Chondrocyte (in vitro differentiated cells): ENCODE measurements around the gene SEMA4D. TPM values are rescaled to one million over a fixed set of nuclear protein-coding genes. Genes with fewer than 3 reads are reported as not detected.

ENCODE experiments used
- DNase-seq: peaks from one replicate; pipeline ENCODE4 v3.0.0; 2021; ENCODE audit warnings: mixed read lengths, low spot score
- H3K27ac Mint-ChIP-seq: one replicate; pipeline ENCODE4 v1.8.0; 2021; ENCODE audit warnings: mild to moderate bottlenecking, moderate library complexity, mixed read lengths; ENCODE audit not compliant: unreplicated experiment
- H3K27me3 Mint-ChIP-seq: 2 replicates; pipeline ENCODE4 v1.8.0; 2021; ENCODE audit warnings: low read depth, mixed read lengths
- H3K36me3 Mint-ChIP-seq: 2 replicates; pipeline ENCODE4 v1.8.0; 2021; ENCODE audit warnings: low read depth, mixed read lengths
- H3K4me1 Mint-ChIP-seq: 2 replicates; pipeline ENCODE4 v1.8.0; 2021; ENCODE audit warnings: low read depth, mild to moderate bottlenecking, mixed read lengths
- H3K4me3 Mint-ChIP-seq: one replicate; pipeline ENCODE4 v1.8.0; 2021; ENCODE audit warnings: mild to moderate bottlenecking, moderate library complexity, mixed read lengths; ENCODE audit not compliant: unreplicated experiment
- H3K9me3 Mint-ChIP-seq: 2 replicates; pipeline ENCODE4 v1.8.0; 2021; ENCODE audit warnings: low read depth, mixed read lengths
- total RNA-seq: library from RNA; stranded (reverse); gene quantifications from 3 replicates; pipeline ENCODE4 v1.2.1, GENCODE V29; 2021
- TF ChIP-seq, protein P1 (sequence below): fragments of 200-600 bp; sonication (generic); IDR thresholded peaks from 2 replicates; pipeline ENCODE4 v1.5.0; 2021; ENCODE audit warnings: antibody characterized with exemption, mild to moderate bottlenecking, moderate library complexity

Gene SEMA4D
- total RNA-seq, 1 donor from 2014 or later, result 3.8 TPM

DNA sequence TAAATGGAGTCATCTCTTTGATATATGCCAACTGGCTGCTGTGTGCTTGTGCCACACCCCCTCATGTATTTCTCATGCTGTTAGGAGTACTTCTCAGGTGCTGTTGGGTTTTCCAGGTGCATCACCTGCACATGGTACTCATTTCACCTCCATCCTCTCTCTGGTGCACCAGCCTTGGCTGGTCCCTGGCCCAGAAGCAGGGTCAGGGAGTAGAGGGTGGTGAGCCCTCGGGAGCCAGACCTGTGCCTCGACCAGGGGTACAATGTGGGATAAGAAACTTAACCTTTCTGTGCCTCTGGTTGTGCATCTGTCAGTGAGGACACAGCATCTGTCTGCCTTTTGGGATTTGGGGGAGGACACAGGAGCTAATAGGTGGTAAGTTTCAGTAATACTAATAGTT is 141.1 kb downstream of the SEMA4D start:
- Mint-ChIP-seq H3K36me3 (peaks cover 50% of the 10 kb centered on the region), H3K27me3 (no peaks in the 10 kb centered on the region), H3K27ac (no peak overlapping the region), H3K9me3 (no peaks in the 10 kb centered on the region), H3K4me1 (no peaks in the 10 kb centered on the region), H3K4me3 (no peak overlapping the region)
- DNase-seq, result no peak
- TF ChIP-seq, protein P1, sequence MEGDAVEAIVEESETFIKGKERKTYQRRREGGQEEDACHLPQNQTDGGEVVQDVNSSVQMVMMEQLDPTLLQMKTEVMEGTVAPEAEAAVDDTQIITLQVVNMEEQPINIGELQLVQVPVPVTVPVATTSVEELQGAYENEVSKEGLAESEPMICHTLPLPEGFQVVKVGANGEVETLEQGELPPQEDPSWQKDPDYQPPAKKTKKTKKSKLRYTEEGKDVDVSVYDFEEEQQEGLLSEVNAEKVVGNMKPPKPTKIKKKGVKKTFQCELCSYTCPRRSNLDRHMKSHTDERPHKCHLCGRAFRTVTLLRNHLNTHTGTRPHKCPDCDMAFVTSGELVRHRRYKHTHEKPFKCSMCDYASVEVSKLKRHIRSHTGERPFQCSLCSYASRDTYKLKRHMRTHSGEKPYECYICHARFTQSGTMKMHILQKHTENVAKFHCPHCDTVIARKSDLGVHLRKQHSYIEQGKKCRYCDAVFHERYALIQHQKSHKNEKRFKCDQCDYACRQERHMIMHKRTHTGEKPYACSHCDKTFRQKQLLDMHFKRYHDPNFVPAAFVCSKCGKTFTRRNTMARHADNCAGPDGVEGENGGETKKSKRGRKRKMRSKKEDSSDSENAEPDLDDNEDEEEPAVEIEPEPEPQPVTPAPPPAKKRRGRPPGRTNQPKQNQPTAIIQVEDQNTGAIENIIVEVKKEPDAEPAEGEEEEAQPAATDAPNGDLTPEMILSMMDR, result no peak

DNA sequence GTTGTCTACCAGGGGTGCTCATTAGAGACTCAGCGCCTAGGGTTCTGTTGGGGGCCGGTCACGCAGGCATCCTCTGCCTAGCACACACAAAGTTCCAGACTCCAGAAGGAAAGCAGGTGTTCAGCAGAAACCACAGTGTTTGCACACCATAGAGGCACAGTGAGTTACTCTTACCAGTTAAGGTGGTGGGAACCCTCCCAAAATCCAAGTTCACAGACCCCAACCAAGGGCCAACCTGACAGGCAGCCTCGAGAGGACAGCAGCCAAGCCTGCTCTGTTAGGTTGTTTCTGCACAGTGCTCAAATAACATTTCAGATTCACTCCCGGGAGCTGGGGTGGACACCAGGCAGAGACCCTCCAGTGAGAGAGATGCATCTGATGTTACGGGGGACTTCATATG is 143.4 kb downstream of the SEMA4D start:
- Mint-ChIP-seq H3K27me3 (no peaks in the 10 kb centered on the region), H3K27ac (no peak overlapping the region), H3K9me3 (no peaks in the 10 kb centered on the region), H3K4me3 (no peak overlapping the region), H3K4me1 (no peaks in the 10 kb centered on the region), H3K36me3 (peaks cover 46% of the 10 kb centered on the region)
- TF ChIP-seq, protein P1, result no peak
- no peak for DNase-seq

DNA sequence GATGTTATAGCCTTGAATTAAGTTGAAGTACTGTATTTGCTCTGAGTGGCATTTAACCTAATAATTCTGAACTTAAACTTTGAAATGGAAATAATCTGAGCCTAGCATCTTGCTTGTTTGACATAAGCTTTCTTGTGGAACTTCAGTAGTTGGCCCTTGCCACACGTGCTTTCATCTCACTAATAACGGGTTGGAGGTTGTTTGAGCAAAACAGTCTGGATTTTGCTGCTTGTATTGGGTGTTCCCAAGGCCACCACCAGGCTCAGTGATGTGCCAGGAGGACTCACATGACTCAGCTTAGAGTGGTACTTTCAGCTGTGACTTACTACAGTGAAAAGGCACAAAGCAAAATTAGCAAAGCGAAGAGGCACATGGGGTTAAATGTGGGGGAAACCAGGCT is 143.9 kb downstream of the SEMA4D start:
- no peak overlapping the region for H3K27ac Mint-ChIP-seq
- H3K36me3 Mint-ChIP-seq, result peaks cover 49% of the 10 kb centered on the region
- H3K9me3 Mint-ChIP-seq, result no peaks in the 10 kb centered on the region
- TF ChIP-seq, protein P1, result no peak
- DNase-seq, result no peak
- H3K27me3 Mint-ChIP-seq, result no peaks in the 10 kb centered on the region
- no peaks in the 10 kb centered on the region for H3K4me1 Mint-ChIP-seq
- H3K4me3 Mint-ChIP-seq, result no peak overlapping the region

DNA sequence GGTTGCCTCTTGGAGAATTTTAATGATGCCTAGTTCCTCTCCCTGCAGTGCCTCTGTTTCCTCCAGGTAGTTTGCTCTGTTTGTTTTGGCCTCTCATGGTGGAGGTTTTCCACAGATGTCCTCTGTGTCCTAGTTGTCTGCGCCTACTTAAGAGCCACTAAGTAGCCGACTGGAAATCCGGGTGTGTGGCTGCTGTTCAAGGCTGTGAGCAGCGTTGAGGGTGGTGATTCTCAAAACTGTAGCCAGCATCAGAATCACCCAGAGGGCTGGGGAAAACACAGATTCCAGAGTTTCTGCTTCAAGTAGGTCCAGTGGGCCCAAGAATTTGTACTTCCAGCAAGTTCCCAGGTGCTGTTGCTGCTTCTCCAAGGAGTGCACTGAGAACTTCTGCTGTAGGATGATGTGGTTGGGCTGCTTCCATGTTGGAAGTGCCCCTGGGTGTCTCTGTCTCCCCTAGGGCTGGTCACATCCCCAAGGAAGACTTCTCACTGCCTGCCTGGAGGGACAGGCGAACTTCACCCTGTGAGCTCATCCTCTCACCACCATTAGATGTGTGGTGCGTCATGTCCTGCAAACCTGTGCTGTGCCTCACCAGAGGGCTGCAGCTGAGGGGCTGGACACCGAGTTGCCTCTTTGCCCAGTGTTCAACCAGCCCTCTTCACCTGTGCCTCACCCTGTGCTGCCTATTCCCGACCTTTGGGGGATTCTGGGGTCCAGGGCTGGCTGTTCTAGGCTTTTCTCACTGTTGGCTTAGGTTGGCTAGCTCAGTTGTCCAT is 144.9 kb downstream of the SEMA4D start:
- no peak overlapping the region for H3K4me3 Mint-ChIP-seq
- H3K36me3 Mint-ChIP-seq, result peaks cover 48% of the 10 kb centered on the region
- no peaks in the 10 kb centered on the region for H3K4me1 Mint-ChIP-seq

DNA sequence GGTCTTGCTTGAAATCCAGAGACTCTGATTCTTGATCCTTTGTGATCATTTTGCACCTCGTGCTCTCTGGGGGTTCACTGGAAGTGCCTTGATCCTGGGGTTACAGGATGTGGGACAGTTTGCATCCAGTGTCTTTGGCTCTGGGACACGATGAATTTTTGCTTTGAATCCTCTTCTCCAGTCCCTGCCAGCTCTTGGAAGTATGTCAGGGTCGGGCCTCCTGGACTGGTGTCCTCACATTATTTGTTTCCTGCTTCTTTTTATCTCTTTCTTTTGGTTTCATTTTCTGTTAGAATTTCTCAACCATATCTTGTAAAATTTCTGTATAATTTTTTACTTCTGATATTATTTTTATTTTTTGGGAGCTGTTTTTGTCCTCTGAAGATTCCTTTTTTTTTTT is 145.5 kb downstream of the SEMA4D start:
- no peaks in the 10 kb centered on the region for H3K27me3 Mint-ChIP-seq
- H3K27ac Mint-ChIP-seq, result no peak overlapping the region
- no peak overlapping the region for H3K4me3 Mint-ChIP-seq
- H3K36me3 Mint-ChIP-seq, result peaks cover 49% of the 10 kb centered on the region
- no peaks in the 10 kb centered on the region for H3K9me3 Mint-ChIP-seq
- H3K4me1 Mint-ChIP-seq, result no peaks in the 10 kb centered on the region
- TF ChIP-seq, protein P1, result no peak
- no peak for DNase-seq

More for the DNA sequence above, 144.9 kb downstream of the SEMA4D start:
- H3K27ac Mint-ChIP-seq, result no peak overlapping the region
- H3K9me3 Mint-ChIP-seq, result no peaks in the 10 kb centered on the region
- H3K27me3 Mint-ChIP-seq, result no peaks in the 10 kb centered on the region
- TF ChIP-seq, protein P1, result no peak
- no peak for DNase-seq
